Keratinocyte (primary cell): ENCODE measurements around the gene WDCP. TPM values are rescaled to one million over a fixed set of nuclear protein-coding genes. Genes with fewer than 3 reads are reported as not detected.
A peak's percentile ranks its signal among the peaks of the same experiment; 100 is the strongest.

ENCODE experiments used
- DNase-seq: peaks from one replicate; pipeline ENCODE4 v3.0.0-alpha.2; 2011; ENCODE audit warnings: low read depth, missing footprints, low spot score
- FAIRE-seq: peaks from 2 replicates; lab custom pipeline; 2011; peaks lifted over from hg19 to GRCh38; lab: Jason Lieb, UNC
- H2AFZ ChIP-seq: 2 replicates; pipeline ENCODE4 v1.6.0; 2012; ENCODE audit warnings: low read length, control low read depth, inconsistent platforms; ENCODE audit not compliant: control insufficient read depth
- H3K27ac ChIP-seq: 2 replicates; pipeline ENCODE4 v1.5.1; 2011; ENCODE audit warnings: low read length; ENCODE audit not compliant: control insufficient read depth, insufficient read depth
- H3K27me3 ChIP-seq: 3 replicates; pipeline ENCODE4 v1.6.0; 2011; ENCODE audit warnings: low read length; ENCODE audit not compliant: control insufficient read depth, insufficient read depth; ENCODE audit errors: extremely low read depth
- H3K36me3 ChIP-seq, 2 experiments: 2 replicates in 1 of 2; 3 replicates in 1 of 2; pipeline ENCODE4 v1.5.1; 2011; ENCODE audit warnings: low read length in 2 of 2, mild to moderate bottlenecking in 1 of 2; ENCODE audit not compliant: control insufficient read depth in 2 of 2, insufficient read depth in 2 of 2; ENCODE audit errors: extremely low read depth in 1 of 2
- H3K4me1 ChIP-seq: 3 replicates; pipeline ENCODE4 v1.5.1; 2011; ENCODE audit warnings: low read length; ENCODE audit not compliant: control insufficient read depth, insufficient read depth; ENCODE audit errors: extremely low read depth
- H3K4me2 ChIP-seq: 3 replicates; pipeline ENCODE4 v1.6.0; 2011; ENCODE audit warnings: low read depth, low read length; ENCODE audit not compliant: control insufficient read depth, insufficient read depth; ENCODE audit errors: extremely low read depth
- H3K4me3 ChIP-seq, 3 experiments: fragments of 200-600 bp in 1 of 3; sonication (generic) in 1 of 3; 2 replicates in 2 of 3; 3 replicates in 1 of 3; pipeline ENCODE4 v1.5.1; 2011 to 2016; ENCODE audit warnings: low read length in 3 of 3, mild to moderate bottlenecking in 3 of 3, control low read depth in 2 of 3, inconsistent platforms in 1 of 3, low read depth in 1 of 3, mixed read lengths in 1 of 3, mixed run types in 1 of 3, moderate library complexity in 1 of 3; ENCODE audit not compliant: control insufficient read depth in 2 of 3, insufficient read depth in 2 of 3; ENCODE audit errors: extremely low read depth in 1 of 3
- H3K79me2 ChIP-seq: 2 replicates; pipeline ENCODE4 v1.6.0; 2012; ENCODE audit warnings: low read length; ENCODE audit not compliant: control insufficient read depth, insufficient read depth
- H3K9ac ChIP-seq: 3 replicates; pipeline ENCODE4 v1.6.0; 2011; ENCODE audit warnings: low read length; ENCODE audit not compliant: control insufficient read depth, insufficient read depth; ENCODE audit errors: extremely low read depth
- H3K9me1 ChIP-seq: 3 replicates; pipeline ENCODE4 v1.6.0; 2011; ENCODE audit warnings: low read length; ENCODE audit not compliant: control insufficient read depth, insufficient read depth; ENCODE audit errors: extremely low read depth
- H3K9me3 ChIP-seq: 2 replicates; pipeline ENCODE4 v1.5.1; 2012; ENCODE audit warnings: low read depth, low read length; ENCODE audit not compliant: control insufficient read depth
- H4K20me1 ChIP-seq: 3 replicates; pipeline ENCODE4 v1.6.0; 2011; ENCODE audit warnings: low read length; ENCODE audit not compliant: control insufficient read depth, insufficient read depth; ENCODE audit errors: extremely low read depth
- CTCF ChIP-seq, 3 experiments: IDR thresholded peaks in 1 of 3; conservative IDR thresholded peaks in 1 of 3; optimal IDR thresholded peaks in 1 of 3; 2 replicates in 2 of 3; 3 replicates in 1 of 3; pipeline versions ENCODE3 to v1.5.1; 2011; ENCODE audit warnings: low read length in 3 of 3, mild to moderate bottlenecking in 3 of 3, moderate library complexity in 2 of 3, control low read depth in 1 of 3, inconsistent platforms in 1 of 3; ENCODE audit not compliant: insufficient read depth in 2 of 3; ENCODE audit errors: extremely low read depth in 1 of 3
- EZH2 ChIP-seq: IDR thresholded peaks from one replicate; pipeline ENCODE4 v1.6.1; 2012; ENCODE audit warnings: inconsistent platforms, mild to moderate bottlenecking, low read length, moderate library complexity
- dilution Hi-C: fragments of 300-500 bp; cut with MboI; formaldehyde crosslinking; loops from one replicate; pipeline ENCODE4 v1.7.0; 2020; ENCODE audit warnings: low sequenced_read_pairs; ENCODE audit not compliant: extremely low pct_ligation_motif_present
- polyA plus RNA-seq, 5 experiments: library from polyadenylated mRNA; depleted of rRNA in 3 of 5; stranded (reverse) in 3 of 5; stranded (forward) in 1 of 5; unstranded in 1 of 5; fragments of >200 nt; gene quantifications; 1 replicate in 1 of 5; 2 replicates in 3 of 5; 3 replicates in 1 of 5; pipeline versions ENCODE4 v1.2.1 to v1.2.3, GENCODE V29; 2011 to 2012; ENCODE audit warnings: missing spikeins in 2 of 5, low read depth in 1 of 5, low replicate concordance in 1 of 5

The WDCP gene
- polyA plus RNA-seq, 1 donor (not counting 4 experiments of a cell fraction or from before 2014, with no cell fraction given): 11.0 TPM

- Histone ChIP-seq H3K4me2 (peak overlapping the region; percentile 70), H2AFZ (peak overlapping the region; percentile 37), H3K9me1 (no peaks in the 10 kb centered on the region), H3K36me3 (no peaks in the 10 kb centered on the region), H4K20me1 (peaks cover 3% of the 10 kb centered on the region), H3K4me3 (peak overlapping the region in 1 of 3 experiments; percentile 34), H3K79me2 (no peaks in the 10 kb centered on the region), H3K27ac (no peak overlapping the region), H3K9ac (no peak overlapping the region), H3K4me1 (peaks cover 4% of the 10 kb centered on the region), H3K27me3 (peaks cover 33% of the 10 kb centered on the region), H3K9me3 (no peaks in the 10 kb centered on the region)
- TF ChIP-seq CTCF (optimal IDR thresholded peaks at IDR 0.05 in 1 of 3, IDR thresholded peaks at IDR 0.05 in 1 of 3, conservative IDR thresholded peaks at IDR 0.05 in 1 of 3; ENCODE audit: extremely low read depth in 1 of 3, insufficient read depth in 2 of 3, low read length in 3 of 3) (no peak), EZH2 (peak; percentile 84)
- dilution Hi-C loops: no loop called here
- DNase-seq (no peak), FAIRE-seq (no peak)
Measured at GRCh38 chr2:24010477-24011249, 36.5 kb downstream of the WDCP start.

DNA sequence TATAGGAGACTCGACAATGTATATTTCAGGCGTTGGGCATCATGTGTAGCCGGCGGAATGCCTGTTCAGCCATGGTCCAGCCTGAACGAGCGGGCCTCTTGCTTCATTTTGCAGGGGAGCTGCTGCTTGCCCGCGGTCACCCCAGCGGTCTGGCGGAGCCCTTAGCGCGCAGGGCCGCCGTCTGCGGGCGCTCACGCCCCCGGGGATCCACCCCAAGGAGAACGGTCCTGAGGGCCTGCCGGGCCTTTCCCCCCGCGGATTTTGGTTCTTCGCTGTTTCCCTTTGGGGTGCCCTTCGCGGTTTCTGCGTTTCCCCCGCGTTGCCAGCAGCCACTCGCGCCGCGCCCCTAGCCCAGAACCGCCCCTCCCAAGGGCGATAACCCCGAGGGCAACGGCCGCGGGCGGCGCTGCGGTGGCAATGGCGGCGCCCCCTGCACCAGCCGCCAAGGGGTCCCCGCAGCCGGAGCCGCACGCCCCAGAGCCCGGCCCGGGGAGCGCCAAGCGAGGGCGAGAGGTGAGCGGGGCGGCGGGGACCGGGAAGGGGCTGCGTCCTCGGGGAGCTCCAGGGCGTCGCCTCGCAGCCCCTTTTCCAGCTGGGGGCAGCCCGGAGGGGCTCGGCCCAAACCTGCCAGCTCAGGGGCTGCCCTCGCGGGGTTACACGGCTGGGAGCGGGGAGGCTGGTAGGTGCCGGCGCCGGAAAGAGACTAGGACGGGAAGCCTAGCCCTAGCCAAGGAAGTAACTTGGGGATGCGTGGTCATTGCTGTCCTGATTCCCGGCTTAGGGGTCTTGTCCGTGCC lies 37.3 kb downstream of the WDCP start, which contains the start of gene MFSD2B:
Gene MFSD2B, plus strand, starts transcription at position 406 of the 797 bp plus-strand sequence. Its CDS starts 12 bp downstream, at position 418.
- Histone ChIP-seq H3K36me3 (no peaks in the 10 kb centered on the region), H3K9ac (no peak within 1 kb of the TSS)

More for the DNA sequence above, 37.3 kb downstream of the WDCP start, which contains the start of gene MFSD2B:
- Histone ChIP-seq H3K79me2 (no peaks in the 10 kb centered on the region), H3K4me2 (peak within 1 kb of the TSS; percentile 70), H2AFZ (peak within 1 kb of the TSS; percentile 37), H3K4me3 (peak within 1 kb of the TSS in 2 of 3 experiments; percentile 34 to 44), H3K27ac (no peak within 1 kb of the TSS), H3K9me1 (no peaks in the 10 kb centered on the region), H3K27me3 (peaks cover 33% of the 10 kb centered on the region), H4K20me1 (peaks cover 3% of the 10 kb centered on the region), H3K9me3 (no peaks in the 10 kb centered on the region), H3K4me1 (no peaks in the 10 kb centered on the region)
- TF ChIP-seq CTCF (optimal IDR thresholded peaks at IDR 0.05 in 1 of 3, IDR thresholded peaks at IDR 0.05 in 1 of 3, conservative IDR thresholded peaks at IDR 0.05 in 1 of 3; ENCODE audit: extremely low read depth in 1 of 3, insufficient read depth in 2 of 3, low read length in 3 of 3) (no peak), EZH2 (peak; percentile 42)
- FAIRE-seq: no peak
- dilution Hi-C loops: no loop called here
- no peak for DNase-seq
